H1 (cell line): ENCODE results near the gene IFI27L1. TPM values are rescaled to one million over a fixed set of nuclear protein-coding genes. Genes with fewer than 3 reads are reported as not detected.

ENCODE experiments used
- CTCF ChIA-PET: fragments of 300-600 bp; sonication (Branson Sonifier 250); formaldehyde crosslinking; loops from one replicate; lab custom pipeline; 2021; ENCODE audit not compliant: partially characterized antibody; lab: Charles Lee
- POLR2A ChIA-PET: fragments of 300-600 bp; sonication (Branson Sonifier 250); formaldehyde crosslinking; loops from one replicate; lab custom pipeline; 2021; ENCODE audit warnings: inconsistent platforms; ENCODE audit not compliant: partially characterized antibody; lab: Charles Lee
- DNase-seq, 2 experiments: peaks; one replicate each; pipeline versions ENCODE4 v3.0.0 to v3.0.0-alpha.2; 2010 to 2022; ENCODE audit warnings: low spot score in 2 of 2, low read depth in 1 of 2, mixed read lengths in 1 of 2
- FAIRE-seq: peaks from 2 replicates; lab custom pipeline; 2011; peaks lifted over from hg19 to GRCh38; lab: Jason Lieb, UNC
- H2AFZ ChIP-seq: 2 replicates; pipeline ENCODE4 v1.8.1; 2012; ENCODE audit warnings: low read length, inconsistent platforms
- H2AK5ac ChIP-seq: 2 replicates; pipeline ENCODE4 v1.6.1; 2013; ENCODE audit warnings: low read depth, low read length
- H2BK120ac ChIP-seq: replicated peaks from 2 replicates; pipeline ENCODE3; 2013; ENCODE audit warnings: low read depth, low read length, inconsistent platforms
- H2BK12ac ChIP-seq: 2 replicates; pipeline ENCODE4 v1.6.1; 2013; ENCODE audit warnings: low read depth, low read length
- H2BK15ac ChIP-seq: 2 replicates; pipeline ENCODE4 v1.6.1; 2013; ENCODE audit warnings: low read length
- H2BK20ac ChIP-seq: 2 replicates; pipeline ENCODE4 v1.6.1; 2013; ENCODE audit warnings: low read length
- H2BK5ac ChIP-seq: 2 replicates; pipeline ENCODE4 v1.6.1; 2013; ENCODE audit warnings: low read depth, low read length
- H3K14ac ChIP-seq: 2 replicates; pipeline ENCODE4 v1.6.1; 2013; ENCODE audit warnings: inconsistent platforms; ENCODE audit not compliant: insufficient read length
- H3K18ac ChIP-seq: 2 replicates; pipeline ENCODE4 v1.6.1; 2013; ENCODE audit warnings: low read length; ENCODE audit errors: extremely low read depth
- H3K23ac ChIP-seq: 2 replicates; pipeline ENCODE4 v1.6.1; 2013; ENCODE audit warnings: inconsistent platforms; ENCODE audit not compliant: insufficient read length
- H3K23me2 ChIP-seq: 2 replicates; pipeline ENCODE4 v1.6.1; 2013; ENCODE audit warnings: low read depth, low read length
- H3K27ac ChIP-seq: 2 replicates; pipeline ENCODE4 v1.6.1; 2011; ENCODE audit warnings: low read depth, low read length, inconsistent platforms
- H3K27me3 ChIP-seq, 4 experiments: replicated peaks in 1 of 4; 1 replicate in 1 of 4; 2 replicates in 3 of 4; pipeline versions ENCODE4 v1.6.1 to v1.8.1; 2011 to 2013; ENCODE audit warnings: low read length in 3 of 4, mild to moderate bottlenecking in 3 of 4, inconsistent platforms in 2 of 4, mixed read lengths in 2 of 4, moderate library complexity in 1 of 4; ENCODE audit not compliant: control insufficient read depth in 3 of 4, insufficient read depth in 3 of 4; ENCODE audit errors: extremely low read depth in 1 of 4
- H3K36me3 ChIP-seq, 4 experiments: 2 replicates each; pipeline versions ENCODE4 v1.6.1 to v1.8.1; 2011 to 2013; ENCODE audit warnings: mild to moderate bottlenecking in 4 of 4, low read length in 3 of 4, moderate library complexity in 2 of 4, control low read depth in 1 of 4, inconsistent platforms in 1 of 4; ENCODE audit not compliant: insufficient read depth in 4 of 4, control insufficient read depth in 2 of 4
- H3K4ac ChIP-seq: replicated peaks from 2 replicates; pipeline ENCODE3; 2013; ENCODE audit warnings: low read length, low read depth, mixed read lengths, inconsistent platforms; ENCODE audit not compliant: insufficient read length
- H3K4me1 ChIP-seq, 4 experiments: replicated peaks in 1 of 4; 1 replicate in 1 of 4; 2 replicates in 3 of 4; pipeline versions ENCODE4 v1.6.1 to v1.8.1; 2011 to 2013; ENCODE audit warnings: low read length in 3 of 4, inconsistent platforms in 2 of 4, mixed read lengths in 1 of 4; ENCODE audit not compliant: insufficient read depth in 4 of 4, control insufficient read depth in 3 of 4
- H3K4me2 ChIP-seq, 2 experiments: 2 replicates each; pipeline versions ENCODE4 v1.6.1 to v1.8.1; 2011 to 2013; ENCODE audit warnings: low read depth in 2 of 2, low read length in 2 of 2, control low read depth in 1 of 2, inconsistent platforms in 1 of 2, mild to moderate bottlenecking in 1 of 2; ENCODE audit not compliant: insufficient read depth in 1 of 2
- H3K4me3 ChIP-seq, 4 experiments: fragments of 200-600, 300-600 bp in 1 of 4; sonication (generic), shearing (Covaris generic), sonication (Bioruptor Twin) in 1 of 4; 2 replicates each; pipeline versions ENCODE4 v1.5.1 to v1.8.1; 2011 to 2016; ENCODE audit warnings: low read length in 4 of 4, low read depth in 3 of 4, control low read depth in 2 of 4, inconsistent platforms in 2 of 4, mild to moderate bottlenecking in 2 of 4, mixed read lengths in 1 of 4, moderate library complexity in 1 of 4; ENCODE audit not compliant: insufficient read depth in 2 of 4; ENCODE audit errors: extremely low read depth in 1 of 4
- H3K56ac ChIP-seq: replicated peaks from 2 replicates; pipeline ENCODE3; 2013; ENCODE audit warnings: low read depth, mild to moderate bottlenecking, mixed read lengths, low read length, inconsistent platforms; ENCODE audit not compliant: insufficient read length
- H3K79me1 ChIP-seq: 2 replicates; pipeline ENCODE4 v1.6.1; 2013; ENCODE audit warnings: low read depth, low read length, control low read depth
- H3K79me2 ChIP-seq, 2 experiments: 2 replicates each; pipeline versions ENCODE4 v1.6.1 to v1.8.1; 2012 to 2013; ENCODE audit warnings: low read length in 2 of 2, mild to moderate bottlenecking in 2 of 2, inconsistent platforms in 1 of 2; ENCODE audit not compliant: insufficient read depth in 2 of 2, control insufficient read depth in 1 of 2
- H3K9ac ChIP-seq, 4 experiments: replicated peaks in 1 of 4; 1 replicate in 1 of 4; 2 replicates in 3 of 4; pipeline versions ENCODE4 v1.6.1 to v1.8.1; 2011 to 2013; ENCODE audit warnings: low read depth in 3 of 4, low read length in 3 of 4, control low read depth in 2 of 4, mild to moderate bottlenecking in 2 of 4, moderate library complexity in 2 of 4, inconsistent platforms in 1 of 4; ENCODE audit errors: extremely low read depth in 1 of 4
- H3K9me3 ChIP-seq, 2 experiments: 2 replicates each; pipeline versions ENCODE4 v1.6.1 to v1.8.1; 2012 to 2013; ENCODE audit warnings: mild to moderate bottlenecking in 2 of 2, moderate library complexity in 2 of 2, control low read depth in 1 of 2, inconsistent platforms in 1 of 2, low read depth in 1 of 2, low read length in 1 of 2, mixed read lengths in 1 of 2; ENCODE audit not compliant: insufficient read depth in 2 of 2
- H4K20me1 ChIP-seq, 2 experiments: replicated peaks in 1 of 2; 2 replicates each; pipeline versions ENCODE3 to v1.8.1; 2011 to 2013; ENCODE audit warnings: inconsistent platforms in 2 of 2, low read length in 2 of 2, mild to moderate bottlenecking in 1 of 2; ENCODE audit not compliant: insufficient read depth in 2 of 2, control insufficient read depth in 1 of 2
- H4K5ac ChIP-seq: 2 replicates; pipeline ENCODE4 v1.6.1; 2013; ENCODE audit warnings: low read length, low read depth, mixed read lengths, inconsistent platforms; ENCODE audit not compliant: insufficient read length
- H4K8ac ChIP-seq: 2 replicates; pipeline ENCODE4 v1.8.0; 2013; ENCODE audit warnings: mild to moderate bottlenecking, moderate library complexity, low read length, inconsistent platforms; ENCODE audit not compliant: insufficient read depth; ENCODE audit errors: extremely low read depth
- H4K91ac ChIP-seq: replicated peaks from 2 replicates; pipeline ENCODE3; 2013; ENCODE audit warnings: low read length, mixed read lengths, inconsistent platforms; ENCODE audit not compliant: insufficient read length
- ASH2L ChIP-seq: fragments of 200-600, 300-600 bp; sonication (generic); IDR thresholded peaks from one replicate; pipeline ENCODE4 v1.7.1; 2017; ENCODE audit warnings: low read length
- CHD2 ChIP-seq: IDR thresholded peaks from 2 replicates; pipeline ENCODE4 v1.6.1; 2012; ENCODE audit warnings: low read length, improper control_type of control experiment
- EGR1 ChIP-seq: IDR thresholded peaks from 2 replicates; pipeline ENCODE4 v1.6.1; 2011; ENCODE audit warnings: low read depth, low read length, borderline replicate concordance
- PHF8 ChIP-seq: fragments of 200-600 bp; sonication (generic); conservative IDR thresholded peaks from 2 replicates; pipeline ENCODE4 v1.7.1; 2012; ENCODE audit warnings: low read depth, mild to moderate bottlenecking, inconsistent platforms, low read length, moderate library complexity
- POU5F1 ChIP-seq: IDR thresholded peaks from 2 replicates; pipeline ENCODE4 v1.6.1; 2011; ENCODE audit warnings: low read depth, mild to moderate bottlenecking, low read length, moderate library complexity
- RAD21 ChIP-seq, 2 experiments: IDR thresholded peaks in 1 of 2; conservative IDR thresholded peaks in 1 of 2; 2 replicates each; pipeline ENCODE4 v1.6.1; 2011; ENCODE audit warnings: low read depth in 2 of 2, low read length in 2 of 2, improper control_type of control experiment in 1 of 2, inconsistent platforms in 1 of 2, mild to moderate bottlenecking in 1 of 2, moderate library complexity in 1 of 2
- SIRT6 ChIP-seq: IDR thresholded peaks from one replicate; pipeline ENCODE4 v1.7.1; 2012; ENCODE audit warnings: low read length, inconsistent platforms
- SIX5 ChIP-seq: IDR thresholded peaks from 2 replicates; pipeline ENCODE4 v1.6.1; 2011; ENCODE audit warnings: mild to moderate bottlenecking, low read depth, low read length
- WGBS, 2 experiments: shearing (Covaris generic) in 1 of 2; methylation state at CpG; one replicate each; pipeline versions ENCODE4 v1.1.6 to v1.1.7; 2013 to 2015; ENCODE audit warnings: low lambda C conversion rate in 2 of 2, mixed read lengths in 2 of 2, inconsistent platforms in 1 of 2, low coverage in 1 of 2, missing lambda C conversion rate in 1 of 2; ENCODE audit not compliant: insufficient replicate concordance in 2 of 2, insufficient coverage in 1 of 2, insufficient read length in 1 of 2; ENCODE audit errors: extremely low coverage in 1 of 2, missing lambda C conversion rate in 1 of 2; 5-methylcytosine and 5-hydroxymethylcytosine counted together
- polyA plus RNA-seq, 7 experiments: library from polyadenylated mRNA; depleted of rRNA in 3 of 7; stranded (reverse) in 5 of 7; unstranded in 2 of 7; fragments of >200 nt in 5 of 7; fragments of 200-250 nt in 2 of 7; gene quantifications; 1 replicate in 5 of 7; 2 replicates in 1 of 7; 4 replicates in 1 of 7; pipeline versions ENCODE4 v1.2.1 to v1.2.3, GENCODE V29; 2011 to 2013; ENCODE audit warnings: missing spikeins in 2 of 7, mixed read lengths in 2 of 7
- total RNA-seq: library from RNA; stranded (reverse); fragmentation: NEBNext Ultra II Directional; extraction: Animal tissue kit (Norgen Biotek cat#: 25700); gene quantifications from 2 replicates; pipeline ENCODE4 v1.2.1, GENCODE V29; 2021
- TF ChIP-seq, protein P1 (sequence below), 3 experiments: IDR thresholded peaks; 1 replicate in 2 of 3; 2 replicates in 1 of 3; pipeline versions ENCODE4 v1.5.1 to v1.6.1; 2011; ENCODE audit warnings: low read length in 3 of 3, mild to moderate bottlenecking in 3 of 3, inconsistent platforms in 2 of 3, low read depth in 1 of 3, moderate library complexity in 1 of 3; ENCODE audit not compliant: insufficient read depth in 1 of 3; ENCODE audit errors: control extremely low read depth in 1 of 3
- TF ChIP-seq, protein P2 (sequence below): IDR thresholded peaks from 2 replicates; pipeline ENCODE4 v1.6.1; 2012; ENCODE audit warnings: inconsistent platforms

IFI27L1 gene
- total and polyA plus RNA-seq, 2 of the 8 experiments (the other 6 are each of a cell fraction or from before 2014, with no cell fraction given) = 21.2 to 30.5 TPM

DNA sequence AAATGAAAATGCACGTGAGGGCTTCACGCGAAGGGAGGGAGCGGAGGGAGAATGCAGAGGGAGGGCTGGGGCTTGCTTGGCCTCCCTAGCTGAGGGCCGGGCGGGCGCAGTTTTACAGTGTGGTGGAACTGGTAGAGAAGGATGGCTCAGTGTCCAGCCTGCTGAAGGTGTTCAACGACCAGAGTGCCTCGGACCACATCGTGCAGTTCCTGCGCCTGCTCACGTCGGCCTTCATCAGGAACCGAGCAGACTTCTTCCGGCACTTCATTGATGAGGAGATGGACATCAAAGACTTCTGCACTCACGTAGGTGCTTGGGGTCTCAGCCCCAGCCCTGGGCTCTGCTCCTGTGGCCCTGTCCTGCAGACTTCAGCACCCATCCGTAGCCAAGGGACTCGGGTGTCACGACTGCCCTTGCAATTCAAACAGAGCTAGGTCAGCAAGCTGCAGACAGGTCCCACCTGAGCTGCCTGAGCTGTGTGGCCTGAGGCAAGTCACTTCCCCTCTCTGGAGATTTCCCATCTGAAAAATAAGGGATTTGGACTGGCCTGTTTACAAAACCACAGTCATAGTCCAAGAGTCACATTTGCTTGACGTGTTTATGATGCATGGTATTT is 36.5 kb upstream of the IFI27L1 start:
- Histone ChIP-seq H2AFZ (no peak overlapping the region), H2BK5ac (no peak overlapping the region), H3K4ac (no peak overlapping the region), H3K9ac (no peak overlapping the region), H3K14ac (no peak overlapping the region), H4K91ac (no peak overlapping the region), H3K4me1 (no peaks in the 10 kb centered on the region), H2BK15ac (no peak overlapping the region), H3K79me2 (no peaks in the 10 kb centered on the region), H4K8ac (no peak overlapping the region), H3K79me1 (no peaks in the 10 kb centered on the region), H3K4me3 (no peak overlapping the region), H3K56ac (no peak overlapping the region), H2AK5ac (no peak overlapping the region), H3K23ac (no peak overlapping the region), H2BK12ac (no peak overlapping the region), H3K27me3 (no peaks in the 10 kb centered on the region), H2BK20ac (no peak overlapping the region), H3K36me3 (peaks cover 12 to 50% (median 22%) of the 10 kb centered on the region in 4 experiments; a peak in 6 of 8 replicates), H4K5ac (no peak overlapping the region), H2BK120ac (no peak overlapping the region), H3K23me2 (no peaks in the 10 kb centered on the region), H3K18ac (no peak overlapping the region), H4K20me1 (peaks cover 0 to 8% of the 10 kb centered on the region in 2 experiments), H3K4me2 (no peak overlapping the region), H3K9me3 (no peaks in the 10 kb centered on the region), H3K27ac (no peak overlapping the region)
- ChIA-PET CTCF (interaction anchor here (0.6 to 0.8 kb wide), 2 partner anchors 20 to 89 kb away, joined by 3 read pairs; no protein-coding TSS in a partner anchor), POLR2A (no interaction called here)
- no peak for DNase-seq
- FAIRE-seq = no peak
- 92% methylated on average over 20 of the region's 20 CpGs; no CpG with 5 or more reads in 1 of the 2 experiments for WGBS, 2 experiments
- TF ChIP-seq, protein P1, sequence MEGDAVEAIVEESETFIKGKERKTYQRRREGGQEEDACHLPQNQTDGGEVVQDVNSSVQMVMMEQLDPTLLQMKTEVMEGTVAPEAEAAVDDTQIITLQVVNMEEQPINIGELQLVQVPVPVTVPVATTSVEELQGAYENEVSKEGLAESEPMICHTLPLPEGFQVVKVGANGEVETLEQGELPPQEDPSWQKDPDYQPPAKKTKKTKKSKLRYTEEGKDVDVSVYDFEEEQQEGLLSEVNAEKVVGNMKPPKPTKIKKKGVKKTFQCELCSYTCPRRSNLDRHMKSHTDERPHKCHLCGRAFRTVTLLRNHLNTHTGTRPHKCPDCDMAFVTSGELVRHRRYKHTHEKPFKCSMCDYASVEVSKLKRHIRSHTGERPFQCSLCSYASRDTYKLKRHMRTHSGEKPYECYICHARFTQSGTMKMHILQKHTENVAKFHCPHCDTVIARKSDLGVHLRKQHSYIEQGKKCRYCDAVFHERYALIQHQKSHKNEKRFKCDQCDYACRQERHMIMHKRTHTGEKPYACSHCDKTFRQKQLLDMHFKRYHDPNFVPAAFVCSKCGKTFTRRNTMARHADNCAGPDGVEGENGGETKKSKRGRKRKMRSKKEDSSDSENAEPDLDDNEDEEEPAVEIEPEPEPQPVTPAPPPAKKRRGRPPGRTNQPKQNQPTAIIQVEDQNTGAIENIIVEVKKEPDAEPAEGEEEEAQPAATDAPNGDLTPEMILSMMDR (IDR thresholded peaks at IDR 0.05; ENCODE audit: control extremely low read depth in 1 of 3, insufficient read depth in 1 of 3, low read depth in 1 of 3, low read length in 3 of 3) = no peak
- TF ChIP-seq PHF8 (no peak), SIX5 (no peak), EGR1 (no peak), ASH2L (no peak), SIRT6 (no peak), CHD2 (no peak), POU5F1 (no peak), RAD21 (IDR thresholded peaks at IDR 0.05 in 1 of 2, conservative IDR thresholded peaks at IDR 0.05 in 1 of 2; ENCODE audit: low read depth in 2 of 2, low read length in 2 of 2) (no peak)
- TF ChIP-seq, protein P2, sequence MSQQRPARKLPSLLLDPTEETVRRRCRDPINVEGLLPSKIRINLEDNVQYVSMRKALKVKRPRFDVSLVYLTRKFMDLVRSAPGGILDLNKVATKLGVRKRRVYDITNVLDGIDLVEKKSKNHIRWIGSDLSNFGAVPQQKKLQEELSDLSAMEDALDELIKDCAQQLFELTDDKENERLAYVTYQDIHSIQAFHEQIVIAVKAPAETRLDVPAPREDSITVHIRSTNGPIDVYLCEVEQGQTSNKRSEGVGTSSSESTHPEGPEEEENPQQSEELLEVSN = no peak
